ENCODE results near the gene NACC2. TPM values are rescaled to one million over a fixed set of nuclear protein-coding genes. Genes with fewer than 3 reads are reported as not detected.
A peak's percentile ranks its signal among the peaks of the same experiment; 100 is the strongest.

NACC2 gene
- total RNA-seq, 4 donors from 2014 or later = 10.4 to 21.6 (median 12.8) TPM

DNA sequence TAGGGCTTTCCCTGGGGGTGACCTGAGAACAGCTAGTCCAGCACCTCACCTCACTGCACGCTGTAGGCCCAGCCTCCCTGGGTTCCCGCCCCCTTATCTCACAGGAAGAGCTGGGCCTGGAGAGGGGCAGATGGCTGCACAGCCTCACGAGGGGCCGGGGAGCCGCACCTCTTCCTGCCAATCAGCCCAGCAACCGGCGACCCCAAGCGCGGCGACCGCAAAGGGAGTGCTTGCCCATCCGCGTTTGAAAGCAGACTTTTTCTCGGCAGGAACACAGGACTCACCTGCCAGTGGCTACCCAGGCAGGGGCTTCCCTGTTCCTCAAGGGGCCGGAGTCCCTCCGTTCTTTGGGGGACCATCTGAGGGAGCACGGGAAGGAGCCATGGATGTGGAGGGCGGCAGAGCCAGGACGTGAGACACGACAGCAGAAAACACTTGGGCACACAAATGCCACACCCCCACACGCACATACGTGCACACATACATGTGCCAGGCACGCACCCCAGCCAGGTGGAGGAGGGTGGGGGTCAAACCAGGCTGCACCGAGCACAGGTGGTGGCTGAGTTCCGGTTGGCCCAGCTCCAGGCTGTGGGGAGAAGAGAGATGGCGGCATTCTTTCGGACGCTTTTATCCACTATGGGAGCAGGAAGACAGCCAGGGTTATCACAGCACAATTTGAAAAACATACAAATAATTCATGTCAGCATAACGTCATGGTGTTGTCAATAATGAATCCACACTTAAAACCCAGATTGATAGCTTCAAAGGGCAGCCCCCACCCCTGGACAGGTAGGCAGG is 12.3 kb upstream of the NACC2 start:
- Histone ChIP-seq H3K4me3 (no peak overlapping the region), H3K36me3 (no peaks in the 10 kb centered on the region), H3K27me3 (peaks cover 0 to 27% (median 0%) of the 10 kb centered on the region in 4 donors), H3K9me3 (no peaks in the 10 kb centered on the region), H3K27ac (peak overlapping the region; percentile 90 to 96 (median 93)), H3K4me1 (peaks cover 57 to 93% (median 64%) of the 10 kb centered on the region in 3 donors)
- DNase-seq = no peak
- intact Hi-C loops (cut with DNase I) = no loop called here
- TF ChIP-seq CTCF (IDR thresholded peaks at IDR 0.05) (no peak), POLR2A (IDR thresholded peaks at IDR 0.05) (no peak)
- 37 to 48% methylated on average over 6 to 10 of the region's 29 CpGs for WGBS, 2 donors

DNA sequence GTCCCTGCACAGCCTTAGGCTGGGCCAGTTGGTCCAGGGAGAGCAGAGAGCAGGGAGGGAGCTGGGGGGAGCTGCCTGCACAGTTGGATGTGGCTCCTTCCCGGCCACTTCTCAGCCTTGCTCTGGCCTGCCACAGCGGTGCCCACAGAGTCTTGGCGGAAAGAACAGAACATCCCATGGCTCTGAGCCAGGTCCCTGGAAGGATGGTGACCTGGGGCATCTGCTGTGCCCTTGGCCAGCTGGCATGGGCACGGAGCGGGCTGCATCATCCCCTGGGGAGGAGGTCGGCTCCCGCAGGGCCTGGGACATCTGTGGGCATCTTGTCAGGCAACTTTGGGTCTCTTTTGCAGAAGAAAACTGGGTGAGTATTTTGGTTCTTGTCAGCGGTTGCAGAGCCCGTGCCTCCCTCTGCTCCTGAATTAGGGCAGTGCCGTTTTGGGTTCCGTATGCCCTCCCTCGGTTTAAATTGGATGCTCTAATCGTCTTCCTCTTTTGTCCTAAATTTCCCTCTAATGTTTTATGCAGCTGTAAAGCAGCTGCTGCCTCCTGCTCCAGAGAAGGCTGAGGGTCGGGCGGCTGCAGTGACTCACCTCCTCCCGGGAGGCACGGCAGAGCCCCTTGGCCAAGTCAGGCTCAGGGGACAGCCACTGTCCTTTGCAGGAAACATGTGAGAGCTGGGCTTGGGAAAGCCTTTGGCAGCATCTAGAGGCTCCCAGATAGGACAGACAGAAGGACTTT is 10.5 kb upstream of the NACC2 start:
- 19 to 25% methylated on average over 7 to 10 of the region's 17 CpGs for WGBS, 2 donors
- Histone ChIP-seq H3K4me1 (peaks cover 53 to 77% (median 56%) of the 10 kb centered on the region in 3 donors), H3K27ac (peak overlapping the region; percentile 90 to 96 (median 93)), H3K4me3 (no peak overlapping the region), H3K36me3 (no peaks in the 10 kb centered on the region), H3K27me3 (peaks cover 0 to 35% (median 0%) of the 10 kb centered on the region in 4 donors), H3K9me3 (no peaks in the 10 kb centered on the region)
- TF ChIP-seq CTCF (IDR thresholded peaks at IDR 0.05) = no peak
- TF ChIP-seq POLR2A (IDR thresholded peaks at IDR 0.05) = no peak
- intact Hi-C loops (cut with DNase I) = no loop called here
- DNase-seq = no peak

GRCh38 chr9:136104916-136105315 is 9.8 kb upstream of the NACC2 start:
- no peaks in the 10 kb centered on the region for H3K9me3 ChIP-seq
- 55 to 76% methylated on average over 2 to 4 of the region's 6 CpGs for WGBS, 2 donors
- TF ChIP-seq POLR2A (IDR thresholded peaks at IDR 0.05) (no peak), CTCF (IDR thresholded peaks at IDR 0.05) (no peak)
- peaks cover 0 to 42% (median 0%) of the 10 kb centered on the region in 4 donors for H3K27me3 ChIP-seq
- no peaks in the 10 kb centered on the region for H3K36me3 ChIP-seq
- peak overlapping the region; percentile 15 to 96 (median 93) for H3K27ac ChIP-seq
- DNase-seq = no peak
- peaks cover 47 to 77% (median 50%) of the 10 kb centered on the region in 3 donors for H3K4me1 ChIP-seq
- no peak overlapping the region for H3K4me3 ChIP-seq
- intact Hi-C loops (cut with DNase I) = no loop called here

DNA sequence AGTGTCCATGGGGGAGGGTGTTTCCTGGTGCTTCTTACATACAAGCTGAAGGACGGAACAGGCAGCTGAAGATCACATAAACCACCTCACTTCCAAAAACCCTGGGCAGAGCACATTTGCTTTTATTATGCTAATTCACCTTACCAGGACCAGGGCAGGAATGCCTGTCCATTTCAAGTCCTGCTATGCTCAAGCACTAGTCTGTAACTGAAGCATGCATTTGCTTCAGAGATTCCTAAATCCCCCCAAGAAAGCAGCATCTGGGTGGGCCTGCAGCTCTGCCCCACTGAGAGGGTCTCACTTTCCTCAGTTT is 9.4 kb upstream of the NACC2 start:
- Histone ChIP-seq H3K4me3 (no peak overlapping the region), H3K27ac (no peak overlapping the region), H3K36me3 (no peaks in the 10 kb centered on the region), H3K27me3 (peaks cover 0 to 47% (median 0%) of the 10 kb centered on the region in 4 donors), H3K4me1 (peaks cover 43 to 75% (median 47%) of the 10 kb centered on the region in 3 donors), H3K9me3 (no peaks in the 10 kb centered on the region)
- intact Hi-C loops (cut with DNase I) = no loop called here
- no peak for TF ChIP-seq POLR2A (IDR thresholded peaks at IDR 0.05)
- no peak for TF ChIP-seq CTCF (IDR thresholded peaks at IDR 0.05)
- DNase-seq = no peak
- 100% methylated on average over 1 of the region's 1 CpG; no CpG with 5 or more reads in 1 of the 2 donors for WGBS, 2 donors
